GM18519 (cell line): ENCODE measurements around the gene SLC16A13.
"Not testable (repeated sequence)": the region's sequence is repeated elsewhere in the genome, so short reads cannot be mapped to it uniquely, and the experiment has no call there.

Experiments
- ATAC-seq: cut with Tn5 transposase; IDR thresholded peaks from one replicate; pipeline ENCODE4 v1.9.1; 2021; ENCODE audit warnings: mild to moderate bottlenecking, moderate library complexity; ENCODE audit not compliant: unreplicated experiment, low FRiP score

The SLC16A13 gene

DNA sequence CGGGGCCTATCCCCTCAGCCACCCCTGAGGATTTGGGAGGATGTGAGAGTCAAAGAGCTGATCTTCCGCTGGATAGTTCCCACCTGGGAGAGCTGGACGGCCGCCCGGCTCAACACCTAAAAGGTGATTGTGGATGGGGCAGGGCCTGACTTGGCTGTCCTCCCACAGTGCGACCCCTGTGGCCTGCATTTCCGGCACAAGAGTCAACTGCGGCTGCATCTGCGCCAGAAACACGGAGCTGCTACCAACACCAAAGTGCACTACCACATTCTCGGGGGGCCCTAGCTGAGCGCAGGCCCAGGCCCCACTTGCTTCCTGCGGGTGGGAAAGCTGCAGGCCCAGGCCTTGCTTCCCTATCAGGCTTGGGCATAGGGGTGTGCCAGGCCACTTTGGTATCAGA lies 8.5 kb upstream of the SLC16A13 start:
- no peak for ATAC-seq

DNA sequence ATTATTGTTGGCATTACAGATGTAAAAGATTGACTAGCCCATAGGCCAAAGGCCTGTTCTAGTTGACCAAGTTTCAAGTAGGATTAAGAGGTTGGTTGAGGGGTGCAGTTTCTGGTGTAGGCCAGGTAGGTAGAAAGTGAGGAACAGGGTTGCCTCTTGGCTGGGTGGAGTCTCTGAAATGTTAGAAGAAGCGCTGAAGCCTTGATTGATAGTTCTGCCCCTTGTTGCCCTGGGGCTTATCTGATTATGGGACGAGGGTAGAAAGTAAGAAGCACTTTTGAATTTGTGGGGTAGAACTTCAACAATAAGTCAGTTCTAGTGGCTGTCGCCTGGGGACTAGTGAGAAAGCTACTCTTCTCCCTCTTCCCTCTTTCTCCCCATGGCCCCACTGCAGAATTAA lies 6.7 kb upstream of the SLC16A13 start:
- no peak for ATAC-seq

DNA sequence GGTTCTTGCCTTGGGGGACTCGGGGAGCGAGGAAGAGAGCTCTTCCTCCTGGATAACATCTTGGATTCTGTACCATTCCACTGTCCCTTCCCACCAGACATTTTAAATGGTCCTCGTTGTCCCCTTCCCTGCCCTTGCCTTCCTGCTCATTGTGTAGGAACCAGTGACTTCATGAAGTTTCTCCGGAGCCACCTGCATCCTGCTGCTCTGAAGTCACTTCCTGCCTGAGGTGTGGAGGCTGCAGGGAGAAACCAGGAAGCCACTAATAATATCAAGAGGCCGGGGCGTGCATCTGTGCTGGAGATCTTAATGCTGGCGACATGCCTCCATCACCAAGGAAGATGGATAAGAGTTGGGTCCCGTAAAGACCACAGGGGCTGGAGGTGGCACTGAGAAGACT lies 6.2 kb upstream of the SLC16A13 start:
- no peak for ATAC-seq

DNA sequence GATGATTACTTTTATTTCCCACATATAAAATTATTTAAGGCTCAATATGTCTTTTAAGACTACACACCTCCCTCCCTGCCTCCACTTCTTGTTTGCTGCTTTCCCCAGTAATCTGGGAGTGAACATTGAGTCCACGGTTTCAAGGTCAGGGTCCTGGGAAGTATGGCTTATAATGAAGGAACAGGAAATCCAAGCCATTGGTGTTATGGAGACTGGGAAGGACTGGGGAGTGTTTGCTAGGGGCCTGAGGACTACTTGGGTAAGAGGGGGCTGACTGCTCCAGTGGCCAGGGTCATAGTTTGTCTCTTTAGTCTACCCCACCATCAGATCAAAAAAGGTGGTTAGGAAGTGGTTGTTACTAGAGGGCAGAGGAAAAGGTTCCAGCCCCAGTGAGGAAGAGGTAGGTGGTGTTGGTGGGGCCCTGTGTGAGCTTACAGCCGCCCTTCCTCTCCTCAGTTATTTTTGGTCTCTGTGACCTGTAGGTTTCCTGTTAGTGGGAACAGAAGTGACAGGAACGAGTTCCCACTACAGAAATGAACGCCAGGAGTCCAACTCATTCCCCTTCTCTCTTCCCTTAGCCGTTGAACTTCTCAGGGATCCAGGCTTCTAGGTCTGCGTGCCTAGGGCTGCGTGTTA lies 742 bp upstream of the SLC16A13 start:
- ATAC-seq: no peak

DNA sequence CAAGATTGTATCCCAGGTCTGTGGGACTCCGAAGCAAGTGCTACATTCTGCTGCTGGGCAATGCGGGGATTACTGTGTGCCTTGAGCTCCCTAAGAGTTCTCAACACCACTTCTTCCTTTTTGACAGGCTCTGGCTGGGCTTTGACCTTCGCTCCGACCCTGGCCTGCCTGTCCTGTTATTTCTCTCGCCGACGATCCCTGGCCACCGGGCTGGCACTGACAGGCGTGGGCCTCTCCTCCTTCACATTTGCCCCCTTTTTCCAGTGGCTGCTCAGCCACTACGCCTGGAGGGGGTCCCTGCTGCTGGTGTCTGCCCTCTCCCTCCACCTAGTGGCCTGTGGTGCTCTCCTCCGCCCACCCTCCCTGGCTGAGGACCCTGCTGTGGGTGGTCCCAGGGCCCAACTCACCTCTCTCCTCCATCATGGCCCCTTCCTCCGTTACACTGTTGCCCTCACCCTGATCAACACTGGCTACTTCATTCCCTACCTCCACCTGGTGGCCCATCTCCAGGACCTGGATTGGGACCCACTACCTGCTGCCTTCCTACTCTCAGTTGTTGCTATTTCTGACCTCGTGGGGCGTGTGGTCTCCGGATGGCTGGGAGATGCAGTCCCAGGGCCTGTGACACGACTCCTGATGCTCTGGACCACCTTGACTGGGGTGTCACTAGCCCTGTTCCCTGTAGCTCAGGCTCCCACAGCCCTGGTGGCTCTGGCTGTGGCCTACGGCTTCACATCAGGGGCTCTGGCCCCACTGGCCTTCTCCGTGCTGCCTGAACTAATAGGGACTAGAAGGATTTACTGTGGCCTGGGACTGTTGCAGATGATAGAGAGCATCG lies 2.4 kb downstream of the SLC16A13 start:
- ATAC-seq: no peak

DNA sequence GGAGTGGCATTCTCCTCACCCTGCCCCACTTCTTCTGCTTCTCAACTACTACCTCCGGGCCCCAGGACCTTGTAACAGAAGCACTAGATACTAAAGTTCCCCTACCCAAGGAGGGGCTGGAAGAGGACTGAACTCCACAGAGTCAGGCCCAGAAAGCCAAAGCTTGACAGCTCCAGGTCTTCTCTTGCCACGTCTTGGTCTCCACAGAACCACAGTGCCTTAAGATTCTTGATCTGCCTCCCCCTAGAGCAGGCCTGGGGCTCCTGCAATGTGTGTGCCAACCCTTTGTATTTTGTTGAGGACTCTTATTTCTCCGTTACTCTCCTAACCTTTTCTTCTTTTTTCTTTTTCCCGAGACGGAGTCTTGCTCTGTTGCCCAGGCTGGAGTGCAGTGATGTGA lies 4.0 kb downstream of the SLC16A13 start:
- ATAC-seq: no peak

DNA sequence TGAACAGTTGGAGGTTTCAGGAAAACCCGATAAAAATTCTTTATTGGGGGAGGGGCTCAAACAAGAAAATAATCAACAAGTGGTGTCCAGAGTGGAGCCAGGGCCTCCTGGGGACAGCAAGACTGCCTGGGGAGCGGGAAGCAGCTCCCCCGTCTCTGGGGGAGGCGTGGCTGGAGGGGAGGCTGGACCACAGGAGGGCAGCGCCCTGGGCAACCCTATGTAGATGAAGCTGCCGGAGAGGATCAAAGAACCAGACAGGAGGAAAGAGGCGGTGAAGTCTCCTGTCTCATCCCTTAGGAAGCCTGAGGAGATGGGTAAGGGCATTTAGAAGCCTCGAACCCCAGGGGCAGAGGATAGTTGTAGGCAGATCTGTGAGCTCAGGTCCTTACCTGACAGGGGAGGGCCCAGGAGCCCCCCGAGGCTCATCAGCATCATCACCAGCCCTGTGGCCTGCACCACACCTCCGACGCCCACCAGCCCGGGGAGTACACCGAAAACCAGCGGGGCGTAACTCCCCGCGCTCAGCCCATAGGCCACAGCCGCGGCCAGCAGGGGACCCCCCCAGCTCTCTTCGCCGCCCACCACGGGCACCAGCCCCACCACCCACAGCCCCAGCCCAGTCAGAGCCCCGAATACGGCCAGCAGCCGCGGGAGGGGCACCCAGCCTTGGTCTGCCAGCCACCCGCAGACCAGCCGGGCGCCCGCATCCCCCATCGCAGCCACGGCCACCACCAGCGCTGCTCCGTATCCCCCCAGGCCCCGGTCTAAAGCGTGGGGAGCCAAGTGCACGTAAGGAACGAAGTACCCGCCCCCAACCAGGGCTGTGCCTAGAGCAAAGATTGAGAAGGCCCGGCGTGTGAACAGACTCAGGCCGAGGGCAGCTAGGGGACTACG lies 6.0 kb downstream of the SLC16A13 start:
- ATAC-seq: no peak

DNA sequence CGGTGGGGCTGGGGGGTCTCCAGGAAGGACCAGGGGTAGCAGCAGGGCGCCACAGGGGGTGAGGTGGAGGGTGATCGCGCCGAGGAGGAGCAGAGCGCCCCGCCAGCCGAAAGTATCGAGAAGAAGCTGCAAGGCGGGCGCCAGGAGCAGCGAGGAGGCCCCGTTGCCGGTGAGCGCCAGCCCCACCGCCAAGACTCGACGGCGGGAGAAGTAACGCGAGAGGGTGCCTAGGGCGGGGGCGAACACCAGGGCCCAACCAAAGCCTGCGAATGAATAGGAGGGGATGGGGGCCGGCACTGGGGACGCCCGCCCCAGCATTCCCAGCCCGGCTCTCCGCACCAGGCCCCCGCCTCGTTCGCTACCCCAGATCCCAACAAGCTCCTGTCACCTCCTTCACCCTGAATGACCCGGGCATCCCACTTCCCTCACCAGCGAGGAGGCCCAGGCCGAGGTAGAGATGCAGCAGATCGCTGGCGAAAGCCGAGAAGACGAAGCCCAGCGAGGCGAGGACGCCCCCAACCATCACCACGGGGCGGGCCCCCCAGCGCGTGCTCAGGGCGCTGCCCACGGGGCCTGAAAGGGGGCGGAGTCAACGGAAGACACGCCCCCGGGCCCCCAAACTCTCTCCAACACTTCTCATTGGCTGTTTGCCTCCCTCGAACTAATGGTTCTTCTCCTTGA lies 6.8 kb downstream of the SLC16A13 start:
- ATAC-seq: no peak

DNA sequence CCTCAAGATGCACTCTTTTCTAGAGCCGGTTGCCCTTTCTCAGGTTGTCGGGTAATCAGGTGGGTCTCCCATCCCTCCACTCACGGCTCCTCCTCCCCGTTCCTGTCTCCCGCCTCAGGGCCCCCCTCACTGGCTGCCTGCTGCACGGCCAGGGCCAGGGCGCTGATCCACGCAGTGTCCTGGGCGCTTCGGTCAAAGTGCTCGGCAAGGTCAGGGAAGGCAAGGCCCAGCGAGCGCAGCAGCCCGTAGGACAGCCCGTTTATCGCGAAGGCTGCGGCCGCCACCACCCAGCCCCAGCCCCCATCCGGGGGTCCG lies 7.3 kb downstream of the SLC16A13 start:
- no peak for ATAC-seq

DNA sequence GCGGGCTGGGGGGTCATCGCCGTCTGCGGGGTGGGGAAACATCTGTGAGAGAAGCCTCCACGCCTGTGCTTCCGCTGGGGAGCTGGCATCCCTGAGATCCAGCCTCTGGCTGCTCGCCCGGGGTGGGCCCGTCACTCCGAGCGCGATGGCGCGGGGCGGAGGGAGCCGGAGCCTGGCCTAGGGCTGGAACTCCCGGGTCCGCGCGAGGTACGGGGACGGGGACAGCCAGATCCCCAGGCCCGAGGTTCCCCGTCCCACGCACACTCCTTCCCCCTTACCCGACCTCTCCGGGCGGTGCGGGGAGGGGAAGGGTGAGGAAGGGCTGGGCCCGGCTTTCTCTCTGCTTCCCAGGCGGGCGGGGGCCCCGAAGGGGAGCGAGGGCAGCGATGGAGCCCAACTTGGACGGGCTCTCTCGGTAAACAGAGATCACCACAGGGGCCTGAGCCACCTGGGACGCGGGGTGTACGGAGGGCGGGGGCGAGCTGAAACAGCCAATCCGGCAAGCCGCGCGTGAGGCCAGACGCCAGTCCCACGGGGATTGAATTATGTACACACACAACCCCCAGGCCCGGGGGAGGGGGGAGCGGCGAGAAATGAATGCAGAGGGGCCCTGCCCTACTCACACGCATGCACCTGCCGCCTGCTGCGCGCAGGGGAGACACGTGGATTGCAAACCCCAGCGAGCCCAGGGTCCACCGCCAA lies 7.8 kb downstream of the SLC16A13 start, which contains the start of gene SLC16A11:
Gene SLC16A11, minus strand, starts transcription at position 596 of the 702 bp plus-strand sequence. Its CDS starts 579 bp downstream, at position 17.
- no peak for ATAC-seq

DNA sequence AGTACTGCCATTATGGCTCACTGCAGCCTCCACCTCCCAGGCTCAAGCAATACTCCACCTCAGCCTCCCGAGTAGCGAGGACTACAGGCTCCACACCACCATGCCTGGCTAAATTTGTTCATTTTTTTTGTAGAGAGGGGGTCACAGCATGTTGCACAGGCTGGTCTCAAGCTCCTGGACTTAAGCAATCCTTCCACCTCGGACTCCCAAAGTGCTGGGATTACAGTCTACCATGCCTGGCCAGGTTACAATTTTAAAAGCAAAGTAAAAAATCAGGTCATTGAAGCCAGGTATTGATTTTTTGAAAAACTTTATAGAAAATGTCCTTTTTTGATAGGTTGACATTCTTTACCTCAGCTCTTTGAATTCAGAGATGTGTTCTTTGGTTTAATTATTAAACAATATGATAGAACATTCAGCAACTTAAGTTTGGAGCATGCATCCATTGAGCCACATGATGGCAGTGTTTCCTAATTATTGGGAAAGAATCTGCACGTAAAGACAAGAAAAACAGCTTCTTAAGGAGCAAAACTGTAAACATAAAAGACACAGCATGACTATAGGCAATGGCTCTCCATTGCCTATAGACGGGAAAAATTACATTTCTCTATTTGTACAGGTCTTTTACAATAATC lies 9.8 kb downstream of the SLC16A13 start:
- ATAC-seq: no peak

DNA sequence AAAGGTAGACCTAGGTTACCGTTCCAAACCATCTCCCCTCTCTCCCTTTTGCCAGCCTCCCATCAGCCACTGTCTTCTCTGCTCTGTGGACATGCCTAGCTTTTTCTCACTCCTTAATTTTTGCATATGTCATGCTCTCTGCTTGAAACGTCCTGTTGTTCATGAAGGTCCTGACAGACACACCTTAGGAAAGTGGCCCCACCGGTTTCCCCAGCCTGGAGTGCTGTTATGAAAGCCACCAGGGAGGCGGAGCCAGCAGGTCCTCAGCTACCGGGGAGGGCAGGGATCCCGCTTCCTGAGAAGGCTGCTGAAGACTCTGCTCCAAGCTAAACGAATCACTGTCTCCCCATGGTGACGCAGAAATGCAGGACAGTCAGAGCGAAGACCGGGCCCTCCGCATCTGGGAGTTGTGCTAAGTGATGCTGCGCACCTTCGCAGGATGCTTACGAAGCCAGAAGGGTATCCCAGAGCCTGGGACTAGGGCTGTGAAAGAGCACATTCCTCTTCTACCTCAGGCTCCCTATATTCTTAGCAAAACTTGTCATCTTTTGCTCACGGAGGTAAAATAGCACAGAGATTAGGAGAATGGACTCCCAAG lies 10.4 kb downstream of the SLC16A13 start:
- no peak for ATAC-seq

DNA sequence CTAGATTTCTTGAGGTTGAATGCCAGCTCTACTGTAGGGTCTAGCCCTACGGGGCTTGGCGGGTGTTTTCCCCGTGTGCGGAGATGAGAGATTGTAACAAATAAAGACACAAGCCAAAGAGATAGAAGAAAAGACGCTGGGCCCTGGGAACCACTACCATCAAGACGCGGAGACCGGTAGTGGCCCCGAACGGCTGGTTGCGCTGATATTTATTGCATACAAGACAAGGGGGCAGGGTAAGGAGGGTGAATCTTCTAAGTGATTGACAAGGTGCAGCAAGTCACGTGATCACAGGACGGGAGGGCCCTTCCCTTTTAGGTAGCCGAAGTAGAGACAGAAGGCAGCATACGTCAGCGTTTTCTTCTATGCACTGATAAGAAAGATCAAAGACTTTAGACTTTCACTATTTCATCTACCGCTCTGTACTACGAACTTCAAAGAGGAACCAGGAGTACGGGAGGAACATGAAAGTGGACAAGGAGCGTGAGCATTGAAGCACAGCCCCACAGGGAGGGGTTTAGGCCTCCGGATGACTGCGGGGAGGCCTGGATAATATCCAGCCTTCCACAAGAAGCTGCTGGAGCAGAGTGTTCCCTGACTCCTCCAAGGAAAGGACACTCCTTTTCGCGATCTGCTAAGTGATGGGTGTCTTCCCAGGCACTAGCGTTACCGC lies 11.0 kb downstream of the SLC16A13 start:
- not testable (repeated sequence) for ATAC-seq

DNA sequence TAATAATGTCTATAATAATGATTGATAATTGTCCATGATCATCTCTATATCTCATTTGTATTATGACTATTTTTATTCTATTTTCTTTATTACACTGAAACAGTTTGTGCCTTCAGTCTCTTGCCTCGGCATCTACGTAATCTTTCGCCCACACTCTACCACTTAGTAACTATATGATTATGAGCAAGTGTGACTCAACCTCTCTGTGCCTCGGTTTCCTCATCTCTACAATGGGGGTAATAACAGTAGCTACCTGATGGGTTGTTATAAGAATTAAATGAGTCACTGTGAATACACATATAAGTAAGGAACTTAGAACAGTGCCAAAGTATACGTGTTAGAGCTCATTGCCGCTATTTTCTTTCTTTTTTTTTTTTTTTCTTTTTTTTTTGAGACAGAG lies 11.8 kb downstream of the SLC16A13 start:
- ATAC-seq: no peak

DNA sequence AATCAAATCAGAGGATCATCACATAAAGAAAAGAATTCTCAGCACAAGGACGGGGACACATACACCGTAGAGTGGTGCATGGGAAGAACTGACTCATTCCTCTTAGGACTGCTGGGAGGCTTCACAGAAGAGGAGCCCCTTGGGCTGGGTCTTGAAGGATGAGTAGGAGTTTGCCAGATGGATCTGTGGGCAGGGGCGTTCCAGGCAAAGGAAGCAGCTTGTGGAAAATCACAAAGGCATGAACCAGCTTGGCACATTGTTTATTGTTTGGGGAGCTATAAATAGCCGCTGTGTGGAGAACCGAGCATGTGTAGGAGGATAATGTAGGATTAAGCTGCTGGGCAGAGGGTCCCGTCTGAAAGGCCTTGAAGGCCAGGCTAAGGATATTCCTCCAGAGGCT lies 13.2 kb downstream of the SLC16A13 start:
- no peak for ATAC-seq

DNA sequence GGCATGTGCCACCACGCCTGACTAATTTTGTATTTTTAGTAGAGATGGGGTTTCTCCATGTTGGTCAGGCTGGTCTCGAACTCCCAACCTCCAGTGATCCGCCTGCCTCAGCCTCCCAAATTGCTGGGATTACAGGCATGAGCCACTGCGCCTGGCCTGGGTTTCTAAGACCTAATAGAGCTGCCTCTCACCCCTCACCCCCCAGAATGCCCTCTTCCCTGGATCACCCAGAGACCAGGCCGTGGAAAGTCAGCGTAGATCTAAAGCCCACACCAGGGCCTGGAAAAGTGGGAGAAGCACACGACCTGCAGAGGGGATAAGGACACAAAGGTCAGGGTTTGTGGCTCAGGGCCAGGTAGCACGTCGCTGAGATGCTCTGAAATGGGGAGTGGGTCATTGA lies 14.8 kb downstream of the SLC16A13 start:
- ATAC-seq: not testable (repeated sequence)

DNA sequence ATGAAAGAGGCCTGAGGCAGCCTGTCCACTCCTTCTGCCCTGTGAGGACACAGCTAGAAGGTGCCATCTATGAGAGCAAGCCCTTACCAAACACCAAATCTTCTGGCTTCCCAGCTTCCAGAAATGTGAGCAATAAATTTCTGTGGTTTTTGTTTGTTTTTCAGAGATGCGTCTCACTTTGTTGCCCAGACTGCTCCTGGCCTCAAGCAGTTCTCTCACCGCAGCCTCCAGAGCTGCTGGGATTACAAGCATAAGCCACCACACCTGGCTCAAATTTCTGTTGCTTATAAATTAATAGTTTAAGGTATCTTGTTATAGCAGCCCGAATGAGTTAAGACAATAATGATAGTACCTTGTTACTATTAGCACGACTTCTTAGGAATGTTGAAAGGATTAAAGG lies 20.6 kb downstream of the SLC16A13 start:
- ATAC-seq: no peak

DNA sequence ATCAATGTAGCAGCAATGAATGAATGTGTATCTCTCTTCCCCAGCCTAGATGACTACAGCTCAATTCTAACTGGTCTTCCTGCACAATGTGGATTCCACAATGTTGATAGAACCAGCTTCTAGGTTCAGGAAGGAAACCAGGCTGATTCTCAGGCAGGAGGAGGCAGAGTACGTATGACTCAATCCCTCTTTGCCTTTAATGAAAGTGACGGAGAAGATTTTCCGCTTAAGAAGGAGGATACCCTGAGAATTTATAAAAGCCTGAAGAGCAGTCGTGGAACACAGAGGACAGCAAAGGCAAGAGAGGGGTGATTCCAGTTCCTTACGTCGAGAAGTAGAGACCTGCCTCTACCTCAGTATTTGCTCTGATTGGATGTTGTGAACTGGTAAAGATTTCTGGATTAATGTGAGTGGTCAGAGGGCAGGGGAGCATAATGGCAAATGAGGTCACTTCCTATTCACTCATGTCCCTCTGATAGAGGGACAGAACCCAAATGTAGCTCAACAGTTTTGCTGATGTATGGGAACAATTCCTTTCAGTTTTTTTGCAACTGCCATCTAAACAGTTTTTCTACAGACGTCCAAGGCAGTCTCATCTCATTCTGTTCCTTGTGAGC lies 23.1 kb downstream of the SLC16A13 start:
- ATAC-seq: no peak
